GM18873 (cell line): ENCODE results near the gene UGGT1.

ENCODE experiments used
- ATAC-seq: cut with Tn5 transposase; IDR thresholded peaks from one replicate; pipeline ENCODE4 v1.9.1; 2021; ENCODE audit warnings: mild to moderate bottlenecking, moderate library complexity, moderate number of reproducible peaks; ENCODE audit not compliant: unreplicated experiment, low FRiP score

Gene UGGT1

DNA sequence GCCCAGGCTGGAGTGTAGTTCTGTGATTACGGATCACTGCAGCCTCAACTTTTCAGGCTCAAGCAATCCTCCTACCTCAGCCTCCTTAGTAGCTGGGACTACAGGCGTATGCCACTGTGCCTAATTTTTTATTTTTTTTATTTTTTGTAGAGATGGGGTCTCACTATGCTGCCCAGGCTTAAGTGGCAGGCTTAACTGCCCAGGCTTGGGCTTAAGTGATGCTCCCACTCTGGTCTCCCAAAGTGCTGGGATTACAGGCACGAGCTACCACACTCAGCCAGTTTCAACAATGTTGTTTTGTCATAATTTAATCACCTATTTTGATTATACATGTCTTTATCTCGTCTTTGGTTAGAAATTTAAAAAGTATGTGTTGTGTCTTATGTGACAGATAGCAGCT, 18.2 kb downstream of the UGGT1 start:
- ATAC-seq: no peak

DNA sequence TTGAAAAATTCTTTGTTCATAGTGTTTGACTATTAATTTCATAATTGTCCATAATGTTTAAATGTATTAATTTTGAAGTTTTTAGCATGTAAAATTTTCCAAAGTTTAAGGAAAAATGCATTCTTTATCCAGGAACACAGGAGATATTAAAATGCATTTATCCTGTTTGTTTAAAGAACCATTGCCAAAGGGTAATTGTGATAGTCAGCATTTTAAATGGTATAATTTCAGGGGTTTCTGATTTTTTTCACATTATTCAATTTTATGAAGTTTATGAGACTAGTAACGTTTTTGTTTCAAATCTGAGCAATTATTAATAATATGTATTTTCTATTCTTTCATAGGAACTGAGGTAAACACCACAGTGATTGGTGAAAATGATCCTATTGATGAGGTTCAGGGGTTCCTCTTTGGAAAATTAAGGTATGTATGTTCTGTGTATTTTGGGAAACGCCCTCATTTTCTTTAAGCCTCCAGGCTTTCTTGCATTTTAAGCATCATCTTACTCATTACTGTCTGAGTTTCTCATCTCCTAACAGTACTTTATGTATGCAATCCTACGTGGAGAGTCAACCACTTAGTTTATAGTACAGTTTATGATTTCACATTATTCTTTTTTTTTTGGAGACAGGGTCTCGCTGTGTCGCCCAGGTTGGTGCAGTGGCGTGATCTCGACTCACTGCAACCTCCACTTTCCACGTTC, 25.1 kb downstream of the UGGT1 start:
- no peak for ATAC-seq

DNA sequence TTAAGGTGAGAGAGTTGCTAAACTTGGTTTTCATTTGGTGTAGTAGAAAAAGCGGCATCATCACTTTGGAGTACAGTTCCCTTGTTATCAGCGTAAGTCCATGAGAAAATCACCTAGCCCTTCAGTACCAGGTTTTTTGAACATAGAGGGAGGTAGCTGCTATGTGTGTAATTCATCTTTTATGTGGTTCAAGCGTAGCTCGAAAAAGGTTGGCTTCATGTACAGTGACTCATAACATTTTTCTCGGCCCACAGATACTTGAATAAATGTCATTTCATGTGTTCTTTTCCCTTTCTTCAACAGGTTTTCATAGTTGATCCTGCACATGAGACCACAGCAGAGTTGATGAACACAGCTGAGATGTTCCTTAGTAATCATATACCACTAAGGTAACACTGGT, 43.6 kb downstream of the UGGT1 start:
- ATAC-seq: no peak

DNA sequence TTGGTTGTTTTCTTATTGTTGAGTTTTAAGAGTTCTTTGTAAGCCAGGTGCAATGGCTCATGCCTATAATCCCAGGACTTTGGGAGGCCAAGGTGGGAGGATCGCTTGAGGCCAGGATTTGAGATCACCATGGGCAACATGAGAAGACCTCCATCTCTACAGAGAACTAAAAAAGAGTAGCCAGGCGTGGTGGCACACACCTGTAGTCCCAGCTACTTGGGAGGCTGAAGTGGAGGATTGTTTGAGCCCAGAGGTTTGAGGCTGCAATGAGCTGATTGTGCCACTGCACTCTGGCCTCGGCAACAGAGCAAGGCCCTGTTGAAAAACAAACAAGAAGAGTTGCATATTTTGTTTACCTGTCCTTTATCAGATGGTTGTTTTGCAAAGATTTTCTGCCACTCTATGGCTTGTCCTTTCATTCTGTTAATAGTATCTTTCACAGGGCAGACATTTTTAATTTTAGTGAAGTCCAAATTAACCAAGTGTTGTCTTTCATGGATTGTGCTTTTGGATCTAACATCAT, 46.2 kb downstream of the UGGT1 start:
- no peak for ATAC-seq

DNA sequence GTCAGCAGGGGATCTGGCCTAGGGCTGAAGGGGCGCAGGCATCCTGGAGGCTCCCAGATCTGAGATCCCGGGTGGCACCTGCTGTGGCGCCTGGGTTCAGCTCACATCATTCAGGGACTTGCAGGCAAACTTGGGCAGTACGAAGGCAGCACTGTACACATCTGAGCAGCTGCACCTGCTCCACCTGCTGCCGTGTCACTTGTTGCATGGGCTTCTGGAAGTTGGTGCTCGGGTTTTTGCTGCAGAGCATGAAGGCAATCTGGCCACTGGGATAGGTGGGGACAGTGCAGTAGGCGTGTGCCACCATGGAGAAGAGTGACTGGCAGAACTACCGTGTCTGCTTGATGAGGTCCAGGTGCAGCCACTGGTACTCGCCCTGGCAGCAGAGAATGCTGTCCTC, 48.6 kb downstream of the UGGT1 start:
- ATAC-seq: no peak

DNA sequence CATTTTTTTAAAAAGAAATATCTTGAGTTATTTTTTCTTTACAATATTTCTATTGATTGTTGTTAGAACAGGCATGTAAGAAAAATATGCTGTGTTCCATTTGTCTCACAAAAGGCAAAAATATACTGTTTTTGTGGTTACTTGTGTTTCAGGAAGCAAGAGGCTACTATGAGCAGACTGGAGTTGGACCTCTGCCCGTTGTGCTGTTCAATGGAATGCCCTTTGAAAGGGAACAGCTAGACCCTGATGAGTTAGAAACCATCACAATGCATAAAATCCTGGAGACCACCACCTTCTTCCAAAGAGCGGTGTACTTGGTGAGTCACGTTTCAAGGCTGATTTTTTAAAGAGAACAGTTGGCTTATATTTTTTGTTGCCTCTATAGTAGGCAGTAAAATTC, 54.7 kb downstream of the UGGT1 start:
- no peak for ATAC-seq

DNA sequence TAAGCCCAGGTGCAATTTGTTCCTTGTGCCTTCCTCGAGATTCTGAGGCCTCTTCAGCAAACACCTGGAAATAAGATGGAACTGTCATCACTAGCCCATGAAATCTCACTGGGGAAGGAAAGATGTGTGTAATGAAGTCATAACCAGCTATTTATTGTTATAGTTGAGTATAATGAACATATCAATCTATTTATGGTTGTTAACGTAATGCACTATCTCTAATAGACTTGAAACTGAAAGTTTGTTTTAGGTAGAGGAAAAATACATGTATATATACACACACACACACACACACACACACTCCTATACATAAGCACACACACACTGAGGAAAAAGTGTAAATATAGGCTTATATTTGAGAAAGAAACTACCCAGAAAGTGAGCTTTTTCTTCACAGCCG, 62.8 kb downstream of the UGGT1 start:
- no peak for ATAC-seq

DNA sequence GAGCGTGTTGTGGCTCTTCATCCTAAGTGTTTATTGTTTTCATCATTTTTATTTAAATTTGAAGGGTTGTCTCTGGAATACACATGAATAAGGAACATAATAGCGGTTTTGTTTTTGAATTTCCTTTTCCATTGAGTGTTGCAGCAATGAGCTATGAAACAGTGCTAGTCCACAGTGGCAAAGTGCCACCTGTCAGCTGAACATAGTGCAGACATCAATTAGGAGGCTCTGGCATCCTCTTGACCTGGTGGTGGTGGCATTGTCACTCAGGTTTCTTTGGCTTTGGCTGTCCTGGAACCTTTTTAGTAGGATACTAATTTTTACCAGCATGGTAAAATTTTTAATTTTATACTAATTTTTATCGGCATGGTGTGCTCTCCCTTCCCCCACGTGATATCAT, 63.2 kb downstream of the UGGT1 start:
- ATAC-seq: no peak

DNA sequence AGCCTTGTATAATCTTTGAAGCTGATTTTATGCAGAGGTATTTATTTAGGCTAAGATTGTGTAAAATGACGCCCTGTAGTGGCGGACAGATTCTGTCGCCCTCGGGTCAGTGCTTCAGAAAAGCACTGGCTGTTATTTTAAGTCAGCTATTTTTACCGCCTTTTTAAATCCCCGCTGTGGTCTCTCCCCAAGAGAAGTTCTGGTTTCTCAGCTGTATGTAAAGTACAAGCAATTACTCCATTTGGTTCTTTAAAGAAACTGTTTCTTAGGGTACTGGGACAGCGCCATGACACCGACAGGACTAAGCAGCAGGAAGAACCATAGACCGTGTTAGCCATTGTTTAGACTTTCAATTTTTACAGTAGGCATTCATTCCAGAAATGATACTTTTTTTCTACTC, 65.0 kb downstream of the UGGT1 start:
- ATAC-seq: no peak

DNA sequence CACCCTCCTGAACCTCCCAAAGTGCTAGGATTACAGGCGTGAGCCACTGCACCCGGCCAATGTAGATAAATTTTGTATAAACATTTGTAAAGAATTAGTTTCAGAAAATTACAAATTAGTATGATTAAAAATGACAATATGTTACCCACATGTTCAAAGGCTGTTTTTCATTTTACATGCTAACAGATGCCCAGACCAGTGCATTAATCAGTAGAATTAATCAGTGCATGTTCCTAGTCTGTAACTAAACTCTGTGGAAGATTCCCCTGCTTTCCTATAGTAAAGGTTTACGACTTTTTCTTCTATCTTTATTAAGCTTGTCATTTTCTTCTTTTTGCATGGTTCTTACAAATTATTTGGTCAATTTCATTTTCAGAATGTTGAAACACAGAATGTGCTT, 65.8 kb downstream of the UGGT1 start:
- no peak for ATAC-seq

DNA sequence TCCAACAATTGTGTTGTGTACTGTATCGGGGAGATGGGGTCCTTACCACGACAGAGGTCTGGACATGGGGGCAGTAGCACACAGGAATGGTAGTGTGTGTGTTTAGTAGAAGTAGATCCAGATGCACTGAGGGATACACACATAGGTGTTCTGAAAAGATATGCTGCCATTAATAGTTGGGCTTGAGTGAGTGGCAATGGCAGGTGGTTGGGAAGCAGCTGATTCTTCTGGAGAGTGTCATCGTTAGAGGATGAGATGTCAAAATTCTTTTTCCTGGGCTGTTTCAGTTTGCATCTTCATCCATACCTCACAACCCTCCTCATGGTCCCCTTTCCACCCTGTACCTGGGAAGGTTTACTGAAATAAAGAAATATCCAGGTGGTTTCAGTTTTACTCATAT, 66.6 kb downstream of the UGGT1 start:
- no peak for ATAC-seq

DNA sequence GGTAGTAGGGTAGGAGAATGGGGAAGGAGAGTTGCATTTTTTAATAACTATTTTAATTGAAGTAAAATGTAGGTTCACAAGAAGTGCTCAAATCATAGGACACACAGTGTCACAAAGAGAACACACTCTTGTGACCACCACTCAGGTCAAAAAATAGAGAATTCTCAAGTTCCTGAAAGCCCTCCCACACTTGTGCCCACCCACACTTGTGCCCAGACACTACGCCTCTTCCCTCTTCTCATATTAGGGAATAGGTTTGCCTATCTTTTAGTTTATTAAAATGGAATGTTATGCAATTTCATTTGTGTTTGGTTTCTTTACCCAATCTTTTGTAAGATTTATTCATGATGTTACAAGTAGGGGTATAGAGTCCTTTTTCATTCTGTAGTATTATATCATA, 67.2 kb downstream of the UGGT1 start:
- ATAC-seq: no peak

DNA sequence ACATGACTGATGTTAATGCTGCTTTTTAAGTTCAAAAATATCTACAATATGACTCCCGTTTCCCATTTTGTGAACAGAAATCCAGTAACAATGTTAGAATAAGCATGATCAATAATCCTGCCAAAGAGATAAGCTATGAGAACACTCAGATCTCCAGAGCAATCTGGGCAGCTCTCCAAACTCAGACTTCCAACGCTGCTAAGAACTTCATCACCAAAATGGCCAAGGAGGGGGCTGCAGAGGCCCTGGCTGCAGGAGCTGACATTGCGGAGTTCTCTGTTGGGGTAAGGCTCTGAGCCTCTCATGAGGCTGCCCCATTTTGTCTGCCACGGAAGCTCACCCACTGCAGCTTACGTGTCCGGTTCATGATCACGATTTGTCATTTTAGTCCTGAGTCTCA, 68.4 kb downstream of the UGGT1 start:
- ATAC-seq: no peak

DNA sequence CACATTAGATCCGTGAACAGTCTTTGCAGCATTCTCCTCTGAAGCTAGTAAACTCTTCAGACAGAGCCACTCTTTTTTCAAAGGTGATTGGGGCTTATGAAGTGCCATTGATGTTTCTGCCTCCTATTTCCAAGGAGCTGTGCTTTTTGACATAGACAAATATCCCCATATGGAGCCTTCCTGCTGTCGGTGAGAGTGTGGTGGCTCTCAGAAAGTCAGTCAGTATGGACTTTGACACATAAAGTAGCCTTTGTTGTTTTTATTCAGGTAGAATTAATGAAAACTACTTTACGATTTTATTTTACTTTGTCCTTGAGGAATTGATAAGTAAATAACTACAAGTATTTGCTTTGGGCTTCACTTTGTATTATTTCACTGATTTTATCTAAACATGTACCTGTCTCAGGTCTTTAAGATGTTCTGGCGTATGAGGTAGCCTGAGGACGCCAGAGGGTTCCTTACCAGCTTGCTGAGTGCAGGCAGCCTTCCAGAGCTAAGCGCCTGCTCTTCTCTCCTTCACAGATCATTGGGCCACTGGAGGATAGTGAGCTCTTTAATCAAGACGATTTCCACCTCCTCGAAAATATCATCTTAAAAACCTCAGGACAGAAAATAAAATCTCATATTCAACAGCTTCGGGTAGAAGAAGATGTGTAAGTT, 69.7 kb downstream of the UGGT1 start:
- ATAC-seq: no peak

DNA sequence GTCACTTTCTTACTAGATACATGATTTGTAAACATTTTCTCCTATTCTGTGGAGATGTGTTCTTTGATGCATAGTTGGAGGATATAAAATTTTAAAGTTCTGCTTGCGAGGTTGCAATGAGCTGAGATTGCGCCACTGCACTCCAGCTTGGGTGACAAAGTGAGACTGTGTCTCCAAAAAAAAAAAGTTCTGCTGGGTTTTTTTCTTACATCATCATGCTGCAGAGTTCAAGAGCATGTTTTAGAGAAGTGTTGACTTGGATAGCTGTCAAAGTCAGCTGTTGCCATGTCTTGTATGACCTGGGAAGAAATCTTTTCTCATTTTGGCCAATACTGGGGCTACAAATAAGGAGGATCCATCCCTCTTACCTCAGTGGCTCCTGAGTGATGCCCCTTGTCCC, 71.3 kb downstream of the UGGT1 start:
- ATAC-seq: no peak

DNA sequence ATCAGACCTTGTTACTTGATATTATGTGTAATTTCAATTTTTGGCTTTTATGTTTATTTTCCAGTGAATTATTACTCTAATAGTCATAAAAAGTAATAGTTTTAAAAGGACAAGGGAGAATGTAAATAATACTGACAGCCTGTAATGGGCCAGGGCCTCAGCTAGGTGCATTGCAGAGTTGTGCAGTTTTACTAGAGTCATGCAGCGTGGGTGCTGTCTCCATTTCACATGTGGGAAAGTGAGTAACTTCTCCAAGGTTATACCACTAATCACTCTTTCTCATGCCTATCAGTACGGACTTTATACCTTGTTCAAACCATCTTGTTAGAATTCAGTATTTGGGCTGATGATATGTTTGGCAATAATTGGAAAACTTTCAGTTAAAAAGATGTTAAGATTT, 73.3 kb downstream of the UGGT1 start:
- ATAC-seq: no peak

DNA sequence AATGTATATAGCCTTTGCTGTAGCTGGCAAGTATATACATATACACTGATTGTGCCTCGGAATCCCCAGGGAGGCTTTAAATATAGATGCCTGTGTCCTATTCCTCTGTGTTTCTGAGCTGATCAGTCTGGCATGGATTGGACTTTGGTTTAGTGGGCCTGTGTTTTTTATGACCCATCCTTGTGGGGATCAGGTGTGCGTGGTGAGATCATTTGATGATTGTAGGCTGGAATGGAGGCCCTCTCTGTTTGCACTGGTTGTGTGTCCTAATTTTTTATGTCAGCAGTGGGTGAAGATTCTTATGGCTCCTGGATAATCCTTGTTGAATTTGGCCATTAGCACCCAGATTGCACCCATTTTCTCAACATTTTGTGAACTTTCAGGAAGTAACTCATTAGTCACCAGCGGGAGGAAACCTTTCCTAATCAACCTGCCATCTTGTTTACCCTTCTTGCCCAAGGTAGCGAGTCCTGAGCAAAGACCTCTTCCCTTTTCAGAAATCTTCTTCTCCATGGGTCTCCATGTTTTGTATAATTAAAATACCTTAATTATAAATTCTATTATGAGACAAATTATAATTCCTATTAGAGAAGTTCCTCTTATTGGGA, 75.8 kb downstream of the UGGT1 start:
- no peak for ATAC-seq

DNA sequence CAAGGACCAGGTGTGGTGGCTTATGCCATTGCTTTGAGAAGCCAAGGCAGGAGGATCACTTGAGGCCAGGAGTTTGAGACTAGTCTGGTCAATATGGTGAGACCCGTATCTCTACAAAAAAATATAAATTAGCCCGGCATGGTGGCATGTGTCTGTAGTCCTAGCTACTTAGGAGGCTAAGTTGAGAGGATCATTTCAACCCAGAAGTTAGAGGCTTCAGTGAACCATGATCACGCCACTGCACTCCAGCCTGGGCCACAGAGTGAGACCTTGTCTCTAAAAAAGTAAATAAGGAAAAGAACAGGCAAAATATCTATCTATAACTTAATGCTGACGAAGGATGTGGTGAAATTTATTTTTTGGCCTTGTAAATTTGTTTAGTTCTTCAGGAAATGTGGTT, 78.1 kb downstream of the UGGT1 start:
- ATAC-seq: no peak

DNA sequence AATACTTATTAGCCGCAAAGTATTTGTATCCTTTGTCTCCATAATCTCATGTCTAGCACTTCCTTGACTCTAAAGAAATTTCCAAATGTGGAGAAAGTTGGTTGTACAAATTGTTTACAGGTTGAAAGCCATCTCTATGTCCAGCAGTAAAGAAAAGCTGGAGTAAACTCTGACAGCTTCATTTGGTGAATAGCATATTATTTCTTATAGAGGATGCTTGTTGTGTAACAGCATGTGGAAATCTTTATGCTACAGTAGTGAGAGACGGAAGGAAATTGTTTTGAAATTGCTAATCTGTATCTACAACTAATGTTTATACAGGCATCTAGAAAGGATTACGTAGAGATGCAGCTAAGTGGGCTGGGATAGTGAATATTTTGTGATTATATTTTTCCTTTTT, 78.5 kb downstream of the UGGT1 start:
- no peak for ATAC-seq

DNA sequence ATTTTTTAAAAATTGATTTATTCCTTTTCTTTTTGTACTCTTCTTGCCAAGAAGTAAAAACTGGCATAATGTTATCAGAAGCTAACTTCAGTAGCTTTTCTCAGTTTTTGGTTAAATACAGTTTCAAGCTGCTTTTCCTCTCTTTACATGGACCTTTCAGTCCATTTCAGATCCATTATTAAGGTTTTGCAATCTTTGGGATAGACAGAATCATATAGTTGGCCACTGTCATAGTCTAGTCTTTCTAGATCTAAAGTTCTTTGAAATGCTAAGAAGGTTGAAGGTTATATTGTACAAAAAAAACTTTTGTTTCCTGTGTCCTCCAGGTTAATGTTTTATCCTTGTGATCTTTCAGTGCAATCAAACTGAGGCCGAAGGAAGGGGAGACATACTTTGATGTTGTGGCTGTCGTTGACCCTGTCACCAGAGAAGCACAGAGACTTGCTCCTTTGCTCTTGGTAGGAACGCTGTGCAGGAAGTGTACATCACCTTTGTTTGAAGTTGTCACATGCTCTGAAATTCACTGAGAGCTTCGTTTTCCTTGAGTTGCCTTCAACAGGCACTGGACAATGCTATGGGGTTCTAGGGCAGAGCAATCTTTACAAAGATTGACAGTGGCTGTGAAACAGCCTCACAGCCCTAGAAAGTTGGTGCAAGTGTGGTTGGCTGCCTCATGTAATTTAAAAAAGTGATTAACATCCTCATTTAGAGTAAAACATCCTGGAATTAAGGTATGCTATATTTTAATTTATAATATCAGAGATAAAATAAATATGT, 79.1 kb downstream of the UGGT1 start:
- no peak for ATAC-seq

DNA sequence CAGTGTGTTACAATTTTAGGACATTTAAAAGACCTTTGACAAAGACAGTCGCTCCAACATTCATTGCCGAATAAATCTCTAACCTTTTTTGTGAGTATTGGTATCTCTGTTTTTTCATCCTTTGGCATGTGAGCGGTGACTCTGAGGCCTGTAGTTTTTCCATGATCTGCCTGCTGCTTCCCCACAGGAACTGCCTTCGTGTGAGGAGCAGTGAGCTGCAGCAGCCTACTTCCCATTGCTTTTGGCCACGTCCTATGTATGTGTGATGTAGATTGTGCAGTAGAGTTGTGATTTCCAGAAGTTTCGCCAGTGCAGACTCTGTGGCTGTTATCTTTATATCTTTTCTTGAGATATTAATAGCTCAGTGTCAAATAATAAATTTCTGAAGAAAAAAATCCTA, 79.8 kb downstream of the UGGT1 start:
- no peak for ATAC-seq
